ENCODE measurements around the gene SMYD3. TPM values are rescaled to one million over a fixed set of nuclear protein-coding genes. Genes with fewer than 3 reads are reported as not detected.

The SMYD3 gene
- total RNA-seq, 1 donor from 2014 or later: 22.3 TPM

GRCh38 chr1:246083416-246083815, 423.7 kb downstream of the SMYD3 start:
- Histone ChIP-seq H3K4me3 (no peak overlapping the region), H3K4me1 (no peaks in the 10 kb centered on the region), H3K36me3 (no peaks in the 10 kb centered on the region), H3K27ac (no peak overlapping the region), H3K9me3 (peaks cover 4% of the 10 kb centered on the region), H3K27me3 (no peaks in the 10 kb centered on the region)
- intact Hi-C loops (cut with DNase I): no loop called here
- DNase-seq (ENCODE audit: extremely low spot score in 2 of 2): no peak
- TF ChIP-seq, protein P1, sequence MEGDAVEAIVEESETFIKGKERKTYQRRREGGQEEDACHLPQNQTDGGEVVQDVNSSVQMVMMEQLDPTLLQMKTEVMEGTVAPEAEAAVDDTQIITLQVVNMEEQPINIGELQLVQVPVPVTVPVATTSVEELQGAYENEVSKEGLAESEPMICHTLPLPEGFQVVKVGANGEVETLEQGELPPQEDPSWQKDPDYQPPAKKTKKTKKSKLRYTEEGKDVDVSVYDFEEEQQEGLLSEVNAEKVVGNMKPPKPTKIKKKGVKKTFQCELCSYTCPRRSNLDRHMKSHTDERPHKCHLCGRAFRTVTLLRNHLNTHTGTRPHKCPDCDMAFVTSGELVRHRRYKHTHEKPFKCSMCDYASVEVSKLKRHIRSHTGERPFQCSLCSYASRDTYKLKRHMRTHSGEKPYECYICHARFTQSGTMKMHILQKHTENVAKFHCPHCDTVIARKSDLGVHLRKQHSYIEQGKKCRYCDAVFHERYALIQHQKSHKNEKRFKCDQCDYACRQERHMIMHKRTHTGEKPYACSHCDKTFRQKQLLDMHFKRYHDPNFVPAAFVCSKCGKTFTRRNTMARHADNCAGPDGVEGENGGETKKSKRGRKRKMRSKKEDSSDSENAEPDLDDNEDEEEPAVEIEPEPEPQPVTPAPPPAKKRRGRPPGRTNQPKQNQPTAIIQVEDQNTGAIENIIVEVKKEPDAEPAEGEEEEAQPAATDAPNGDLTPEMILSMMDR (IDR thresholded peaks at IDR 0.05): no peak
- TF ChIP-seq POLR2AphosphoS5 (IDR thresholded peaks at IDR 0.05; ENCODE audit: insufficient read depth in 1 of 2, low read depth in 1 of 2) (no peak), POLR2A (IDR thresholded peaks at IDR 0.05) (no peak)

DNA sequence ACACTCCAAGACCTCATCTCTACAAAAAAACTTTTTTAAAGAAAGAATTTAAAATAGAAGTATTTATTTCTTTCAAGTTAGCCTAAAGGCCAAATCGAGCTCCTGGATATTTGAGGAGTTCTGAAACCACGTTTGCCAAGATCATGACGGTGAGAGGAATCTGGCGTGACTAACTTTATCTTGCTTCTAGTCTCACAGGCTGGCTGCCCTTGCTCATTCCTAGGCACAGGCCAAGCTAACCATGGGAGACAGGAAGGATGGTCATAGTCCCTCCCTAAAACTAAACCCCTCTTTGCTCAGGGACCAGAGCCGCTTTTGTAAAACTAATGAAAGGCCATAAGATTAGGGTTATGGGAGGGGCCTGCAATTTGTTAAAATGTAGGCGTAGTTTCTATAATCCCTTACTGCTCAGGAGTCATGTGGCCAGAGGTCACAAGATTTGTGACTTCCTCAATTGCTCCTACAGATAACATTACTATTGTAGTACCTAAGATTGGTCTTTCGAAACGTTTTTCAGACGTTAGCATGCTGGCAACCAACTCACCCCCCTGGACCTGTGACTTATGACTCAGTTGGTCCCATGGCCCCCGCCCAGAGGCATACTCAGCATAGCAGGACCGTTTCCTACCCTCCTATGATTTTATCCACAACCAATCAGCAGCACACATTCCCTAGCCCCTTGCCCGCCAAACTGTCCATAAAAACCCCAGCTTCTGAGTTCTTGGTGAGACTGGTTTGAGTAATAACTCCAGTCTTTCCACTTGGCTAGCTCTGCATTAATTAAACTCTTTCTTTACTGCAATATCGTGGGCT, 425.0 kb downstream of the SMYD3 start:
- Histone ChIP-seq H3K27me3 (no peaks in the 10 kb centered on the region), H3K9me3 (peaks cover 4% of the 10 kb centered on the region), H3K4me3 (no peak overlapping the region), H3K27ac (no peak overlapping the region), H3K36me3 (no peaks in the 10 kb centered on the region), H3K4me1 (no peaks in the 10 kb centered on the region)
- intact Hi-C loops (cut with DNase I): no loop called here
- no peak for DNase-seq (ENCODE audit: extremely low spot score in 2 of 2)
- no peak for TF ChIP-seq POLR2AphosphoS5 (IDR thresholded peaks at IDR 0.05; ENCODE audit: insufficient read depth in 1 of 2, low read depth in 1 of 2)
- no peak for TF ChIP-seq POLR2A (IDR thresholded peaks at IDR 0.05)
- TF ChIP-seq, protein P1 (IDR thresholded peaks at IDR 0.05): no peak

DNA sequence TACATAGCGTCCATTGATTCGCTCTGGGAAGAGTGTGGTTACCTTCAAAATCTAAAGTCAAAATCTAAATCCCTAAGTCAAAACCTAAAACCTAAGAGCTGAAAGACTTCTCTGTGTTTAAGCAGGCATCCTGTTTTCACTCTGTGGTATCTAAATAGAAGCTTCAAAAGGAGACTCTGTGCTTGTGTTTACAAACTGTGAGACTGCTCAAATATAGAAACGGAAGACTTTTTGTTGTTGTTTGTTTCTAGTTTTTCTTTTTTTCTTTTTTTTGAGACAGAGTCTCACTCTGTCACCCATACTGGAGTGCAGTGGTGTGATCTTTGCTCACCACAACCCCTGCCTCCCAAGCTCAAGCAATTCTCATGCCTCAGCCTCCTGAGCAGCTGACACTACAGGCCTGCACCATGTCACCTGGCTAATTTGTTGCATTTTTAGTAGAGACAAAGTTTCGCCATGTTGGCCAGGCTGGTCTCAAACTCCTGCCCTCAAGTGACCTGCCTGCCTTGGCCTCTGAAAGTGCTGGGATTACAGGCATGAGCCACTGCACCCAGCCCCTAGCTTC, 425.9 kb downstream of the SMYD3 start:
- Histone ChIP-seq H3K27me3 (no peaks in the 10 kb centered on the region), H3K36me3 (no peaks in the 10 kb centered on the region), H3K4me3 (no peak overlapping the region), H3K27ac (no peak overlapping the region), H3K9me3 (peaks cover 4% of the 10 kb centered on the region), H3K4me1 (no peaks in the 10 kb centered on the region)
- no peak for TF ChIP-seq POLR2A (IDR thresholded peaks at IDR 0.05)
- TF ChIP-seq POLR2AphosphoS5 (IDR thresholded peaks at IDR 0.05; ENCODE audit: insufficient read depth in 1 of 2, low read depth in 1 of 2): no peak
- TF ChIP-seq, protein P1 (IDR thresholded peaks at IDR 0.05): no peak
- DNase-seq (ENCODE audit: extremely low spot score in 2 of 2): no peak
- intact Hi-C loops (cut with DNase I): no loop called here

GRCh38 chr1:246080031-246080430, 427.0 kb downstream of the SMYD3 start:
- H3K4me1 ChIP-seq: no peaks in the 10 kb centered on the region
- no peaks in the 10 kb centered on the region for H3K36me3 ChIP-seq
- H3K4me3 ChIP-seq: no peak overlapping the region
- H3K27ac ChIP-seq: no peak overlapping the region
- TF ChIP-seq POLR2AphosphoS5 (IDR thresholded peaks at IDR 0.05; ENCODE audit: insufficient read depth in 1 of 2, low read depth in 1 of 2) (no peak), POLR2A (IDR thresholded peaks at IDR 0.05) (no peak)
- TF ChIP-seq, protein P1 (IDR thresholded peaks at IDR 0.05): no peak
- H3K9me3 ChIP-seq: peaks cover 4% of the 10 kb centered on the region
- intact Hi-C loops (cut with DNase I): no loop called here
- no peaks in the 10 kb centered on the region for H3K27me3 ChIP-seq
- DNase-seq (ENCODE audit: extremely low spot score in 2 of 2): no peak

DNA sequence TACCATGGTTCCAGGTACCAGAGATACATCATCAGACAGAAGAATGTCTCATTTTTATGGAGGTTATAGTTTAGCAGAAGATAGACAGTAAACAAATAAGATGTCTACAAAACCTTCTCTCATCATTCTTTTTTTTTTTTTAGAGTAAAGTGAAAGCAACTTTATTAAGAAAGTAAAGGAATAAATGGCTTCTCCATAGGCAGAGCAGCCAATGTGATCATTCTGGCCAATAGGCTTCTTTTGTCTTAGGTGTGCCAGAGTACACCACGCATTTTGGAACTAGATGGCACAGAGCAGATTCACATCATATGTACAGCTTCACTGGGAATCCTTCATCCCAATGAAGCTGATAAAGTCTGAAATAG, 428.2 kb downstream of the SMYD3 start:
- no peak overlapping the region for H3K27ac ChIP-seq
- H3K36me3 ChIP-seq: no peaks in the 10 kb centered on the region
- H3K9me3 ChIP-seq: peaks cover 4% of the 10 kb centered on the region
- DNase-seq (ENCODE audit: extremely low spot score in 2 of 2): no peak
- TF ChIP-seq, protein P1 (IDR thresholded peaks at IDR 0.05): no peak
- TF ChIP-seq POLR2AphosphoS5 (IDR thresholded peaks at IDR 0.05; ENCODE audit: insufficient read depth in 1 of 2, low read depth in 1 of 2): no peak
- no peak overlapping the region for H3K4me3 ChIP-seq
- H3K27me3 ChIP-seq: no peaks in the 10 kb centered on the region
- intact Hi-C loops (cut with DNase I): no loop called here
- H3K4me1 ChIP-seq: no peaks in the 10 kb centered on the region
